ENCODE results near the gene TMEM205.

GRCh38 chr19:11370744-11371143 lies 24.7 kb upstream of the TMEM205 start:
- TF ChIP-seq TOX (CRISPR knock-in tag; IDR thresholded peaks at IDR 0.05; ENCODE audit: borderline replicate concordance) (no peak), CREB5 (CRISPR knock-in tag; IDR thresholded peaks at IDR 0.05; ENCODE audit: low read depth) (no peak), ISL1 (CRISPR knock-in tag; IDR thresholded peaks at IDR 0.05) (no peak), RARB (CRISPR knock-in tag; IDR thresholded peaks at IDR 0.05) (no peak), ZNF70 (CRISPR knock-in tag; IDR thresholded peaks at IDR 0.05) (no peak), PATZ1 (CRISPR knock-in tag; IDR thresholded peaks at IDR 0.05; ENCODE audit: borderline replicate concordance) (no peak), ARNTL (CRISPR knock-in tag; IDR thresholded peaks at IDR 0.05; ENCODE audit: borderline replicate concordance, low read depth) (no peak), PPARA (CRISPR knock-in tag; IDR thresholded peaks at IDR 0.05; ENCODE audit: borderline replicate concordance) (no peak), ESRRG (CRISPR knock-in tag; IDR thresholded peaks at IDR 0.05) (no peak), ZFP30 (CRISPR knock-in tag; IDR thresholded peaks at IDR 0.05) (no peak), SNAI2 (CRISPR knock-in tag; IDR thresholded peaks at IDR 0.05) (no peak), CSDC2 (CRISPR knock-in tag; IDR thresholded peaks at IDR 0.05) (no peak)
- TF ChIP-seq, protein P1, sequence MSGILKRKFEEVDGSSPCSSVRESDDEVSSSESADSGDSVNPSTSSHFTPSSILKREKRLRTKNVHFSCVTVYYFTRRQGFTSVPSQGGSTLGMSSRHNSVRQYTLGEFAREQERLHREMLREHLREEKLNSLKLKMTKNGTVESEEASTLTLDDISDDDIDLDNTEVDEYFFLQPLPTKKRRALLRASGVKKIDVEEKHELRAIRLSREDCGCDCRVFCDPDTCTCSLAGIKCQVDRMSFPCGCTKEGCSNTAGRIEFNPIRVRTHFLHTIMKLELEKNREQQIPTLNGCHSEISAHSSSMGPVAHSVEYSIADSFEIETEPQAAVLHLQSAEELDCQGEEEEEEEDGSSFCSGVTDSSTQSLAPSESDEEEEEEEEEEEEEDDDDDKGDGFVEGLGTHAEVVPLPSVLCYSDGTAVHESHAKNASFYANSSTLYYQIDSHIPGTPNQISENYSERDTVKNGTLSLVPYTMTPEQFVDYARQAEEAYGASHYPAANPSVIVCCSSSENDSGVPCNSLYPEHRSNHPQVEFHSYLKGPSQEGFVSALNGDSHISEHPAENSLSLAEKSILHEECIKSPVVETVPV (CRISPR knock-in tag; IDR thresholded peaks at IDR 0.05): no peak
